Peyer's patch (tissue), 4 donors: ENCODE results near the gene CFAP20.
"Not testable (repeated sequence)": the region's sequence is repeated elsewhere in the genome, so short reads cannot be mapped to it uniquely, and the experiment has no call there.

Experiments
- POLR2A ChIP-seq, 2 donors: fragments of 450-650 bp; IDR thresholded peaks; one replicate each; pipeline ENCODE4 v1.5.1; 2017; ENCODE audit warnings: antibody characterized with exemption in 2 of 2, mild to moderate bottlenecking in 2 of 2, moderate library complexity in 2 of 2
- TF ChIP-seq, protein P1 (sequence below), 6 experiments: fragments of 450-650 bp in 4 of 6; fragments of 200-600 bp in 2 of 6; sonication (generic) in 1 of 6; IDR thresholded peaks; one replicate each; pipeline ENCODE4 v1.5.1; 2017 to 2019; ENCODE audit warnings: antibody characterized with exemption in 6 of 6, mild to moderate bottlenecking in 3 of 6, moderate library complexity in 1 of 6

GRCh38 chr16:58090396-58090795, 38.8 kb downstream of the CFAP20 start:
- TF ChIP-seq, protein P1, sequence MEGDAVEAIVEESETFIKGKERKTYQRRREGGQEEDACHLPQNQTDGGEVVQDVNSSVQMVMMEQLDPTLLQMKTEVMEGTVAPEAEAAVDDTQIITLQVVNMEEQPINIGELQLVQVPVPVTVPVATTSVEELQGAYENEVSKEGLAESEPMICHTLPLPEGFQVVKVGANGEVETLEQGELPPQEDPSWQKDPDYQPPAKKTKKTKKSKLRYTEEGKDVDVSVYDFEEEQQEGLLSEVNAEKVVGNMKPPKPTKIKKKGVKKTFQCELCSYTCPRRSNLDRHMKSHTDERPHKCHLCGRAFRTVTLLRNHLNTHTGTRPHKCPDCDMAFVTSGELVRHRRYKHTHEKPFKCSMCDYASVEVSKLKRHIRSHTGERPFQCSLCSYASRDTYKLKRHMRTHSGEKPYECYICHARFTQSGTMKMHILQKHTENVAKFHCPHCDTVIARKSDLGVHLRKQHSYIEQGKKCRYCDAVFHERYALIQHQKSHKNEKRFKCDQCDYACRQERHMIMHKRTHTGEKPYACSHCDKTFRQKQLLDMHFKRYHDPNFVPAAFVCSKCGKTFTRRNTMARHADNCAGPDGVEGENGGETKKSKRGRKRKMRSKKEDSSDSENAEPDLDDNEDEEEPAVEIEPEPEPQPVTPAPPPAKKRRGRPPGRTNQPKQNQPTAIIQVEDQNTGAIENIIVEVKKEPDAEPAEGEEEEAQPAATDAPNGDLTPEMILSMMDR (IDR thresholded peaks at IDR 0.05) = not testable (repeated sequence)
- not testable (repeated sequence) for TF ChIP-seq POLR2A (IDR thresholded peaks at IDR 0.05)
